Activated CD8-positive, alpha-beta T cell treated with anti-CD3 and anti-CD28 coated beads for 36 hours (primary cell): ENCODE data around the gene USP10. TPM values are rescaled to one million over a fixed set of nuclear protein-coding genes. Genes with fewer than 3 reads are reported as not detected.

Experiments used
- ATAC-seq: fragments of 200-7000 bp; cut with Tn5 transposase; one replicate; pipeline ENCODE4 v1.10.0; 2021; ENCODE audit warnings: mild to moderate bottlenecking, moderate library complexity
- CTCF ChIA-PET: fragments of 350-600 bp; sonication (Branson Sonifier 250); formaldehyde crosslinking; loops from one replicate; lab custom pipeline; 2021; ENCODE audit warnings: antibody characterized with exemption; lab: Charles Lee
- POLR2A ChIA-PET: fragments of 350-600 bp; sonication (Branson Sonifier 250); formaldehyde crosslinking; loops from one replicate; lab custom pipeline; 2021; ENCODE audit warnings: antibody characterized with exemption; lab: Charles Lee
- DNase-seq: peaks from one replicate; pipeline ENCODE4 v3.0.0-alpha.2; 2020
- H3K27ac Mint-ChIP-seq: one replicate; pipeline ENCODE4 v1.8.0; 2021; ENCODE audit warnings: mild to moderate bottlenecking, mixed read lengths
- H3K27me3 Mint-ChIP-seq: one replicate; pipeline ENCODE4 v1.8.0; 2021; ENCODE audit warnings: mixed read lengths
- H3K36me3 Mint-ChIP-seq: one replicate; pipeline ENCODE4 v1.8.0; 2021; ENCODE audit warnings: low read depth, mixed read lengths
- H3K4me1 Mint-ChIP-seq: one replicate; pipeline ENCODE4 v1.8.0; 2021; ENCODE audit warnings: low read depth, mixed read lengths
- H3K4me3 Mint-ChIP-seq: one replicate; pipeline ENCODE4 v1.8.0; 2021; ENCODE audit warnings: mild to moderate bottlenecking, moderate library complexity, mixed read lengths
- H3K9me3 Mint-ChIP-seq: one replicate; pipeline ENCODE4 v1.8.0; 2021; ENCODE audit warnings: mixed read lengths
- intact Hi-C: fragments of 100-400 bp; cut with micrococcal nuclease; formaldehyde crosslinking; loops from one replicate; pipeline ENCODE4 v1.10.0; 2022
- total RNA-seq, 2 experiments: library from RNA; stranded (reverse); gene quantifications; one replicate each; pipeline ENCODE4 v1.2.3, GENCODE V29; 2021
- TF ChIP-seq, protein P1 (sequence below): fragments of 200-600 bp; IDR thresholded peaks from one replicate; pipeline ENCODE4 v1.8.0; 2022; ENCODE audit warnings: antibody characterized with exemption, mild to moderate bottlenecking

USP10 gene
- total RNA-seq, 2 experiments from 2014 or later: 116 TPM

DNA sequence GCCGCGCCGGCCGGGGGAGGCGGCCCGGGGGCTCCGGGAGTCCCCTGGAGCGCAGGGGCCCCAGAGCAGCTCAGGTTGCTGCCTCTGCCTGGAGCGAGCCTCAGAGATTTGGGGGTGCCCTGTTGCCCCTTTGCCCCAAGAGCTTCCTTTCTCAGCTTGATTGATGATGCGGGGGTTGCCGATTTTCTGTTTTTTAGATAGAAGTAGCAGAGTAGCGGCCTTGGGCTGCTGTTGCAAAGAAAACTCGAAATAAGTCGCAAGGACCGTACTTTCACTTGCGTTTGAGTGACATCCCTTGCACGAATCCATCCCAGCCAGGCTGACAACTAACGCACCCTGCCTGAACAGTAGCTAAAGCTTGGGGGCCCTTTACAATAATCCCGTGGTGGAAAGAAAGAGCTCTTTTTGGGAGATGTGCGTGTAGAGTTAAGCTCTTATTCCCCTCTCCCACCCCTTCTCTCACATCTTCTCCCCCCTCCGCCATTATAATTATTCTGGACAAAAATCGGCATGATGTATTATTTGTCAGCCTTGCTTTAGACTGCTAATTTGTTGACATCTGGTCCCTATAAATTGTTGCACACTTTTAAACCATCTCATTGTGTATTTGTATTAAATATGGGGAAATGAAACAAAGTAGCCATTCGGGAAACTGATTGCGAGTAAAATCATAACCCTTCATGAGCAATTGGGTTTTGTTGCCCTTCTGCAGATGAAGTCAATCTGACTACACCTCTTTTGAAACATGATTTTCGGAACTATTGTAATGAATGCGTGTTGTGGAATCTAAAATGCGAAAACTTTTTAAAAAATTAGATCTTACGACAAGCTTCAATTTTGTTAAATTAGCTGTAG, 873 bp downstream of the USP10 start:
- peak; percentile 57 for ATAC-seq
- H3K27me3 Mint-ChIP-seq: no peaks in the 10 kb centered on the region
- peak overlapping the region; percentile 98 for H3K4me3 Mint-ChIP-seq
- TF ChIP-seq, protein P1, sequence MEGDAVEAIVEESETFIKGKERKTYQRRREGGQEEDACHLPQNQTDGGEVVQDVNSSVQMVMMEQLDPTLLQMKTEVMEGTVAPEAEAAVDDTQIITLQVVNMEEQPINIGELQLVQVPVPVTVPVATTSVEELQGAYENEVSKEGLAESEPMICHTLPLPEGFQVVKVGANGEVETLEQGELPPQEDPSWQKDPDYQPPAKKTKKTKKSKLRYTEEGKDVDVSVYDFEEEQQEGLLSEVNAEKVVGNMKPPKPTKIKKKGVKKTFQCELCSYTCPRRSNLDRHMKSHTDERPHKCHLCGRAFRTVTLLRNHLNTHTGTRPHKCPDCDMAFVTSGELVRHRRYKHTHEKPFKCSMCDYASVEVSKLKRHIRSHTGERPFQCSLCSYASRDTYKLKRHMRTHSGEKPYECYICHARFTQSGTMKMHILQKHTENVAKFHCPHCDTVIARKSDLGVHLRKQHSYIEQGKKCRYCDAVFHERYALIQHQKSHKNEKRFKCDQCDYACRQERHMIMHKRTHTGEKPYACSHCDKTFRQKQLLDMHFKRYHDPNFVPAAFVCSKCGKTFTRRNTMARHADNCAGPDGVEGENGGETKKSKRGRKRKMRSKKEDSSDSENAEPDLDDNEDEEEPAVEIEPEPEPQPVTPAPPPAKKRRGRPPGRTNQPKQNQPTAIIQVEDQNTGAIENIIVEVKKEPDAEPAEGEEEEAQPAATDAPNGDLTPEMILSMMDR: no peak
- intact Hi-C loops: no loop called here
- POLR2A ChIA-PET: interaction anchor here (0.6 to 1.4 kb wide), 14 partner anchors 11 to 185 kb away, joined by 3 to 5 read pairs (median 3); partner anchors contain the start of gene KLHL36
- H3K9me3 Mint-ChIP-seq: no peaks in the 10 kb centered on the region
- CTCF ChIA-PET: interaction anchor here (0.6 to 2.6 kb wide), 15 partner anchors 10 to 386 kb away, joined by 3 to 38 read pairs (median 4); no protein-coding TSS in a partner anchor
- peak overlapping the region; percentile 96 for H3K27ac Mint-ChIP-seq
- H3K4me1 Mint-ChIP-seq: peaks cover 40% of the 10 kb centered on the region
- peaks cover 14% of the 10 kb centered on the region for H3K36me3 Mint-ChIP-seq
- peak; percentile 55 for DNase-seq

DNA sequence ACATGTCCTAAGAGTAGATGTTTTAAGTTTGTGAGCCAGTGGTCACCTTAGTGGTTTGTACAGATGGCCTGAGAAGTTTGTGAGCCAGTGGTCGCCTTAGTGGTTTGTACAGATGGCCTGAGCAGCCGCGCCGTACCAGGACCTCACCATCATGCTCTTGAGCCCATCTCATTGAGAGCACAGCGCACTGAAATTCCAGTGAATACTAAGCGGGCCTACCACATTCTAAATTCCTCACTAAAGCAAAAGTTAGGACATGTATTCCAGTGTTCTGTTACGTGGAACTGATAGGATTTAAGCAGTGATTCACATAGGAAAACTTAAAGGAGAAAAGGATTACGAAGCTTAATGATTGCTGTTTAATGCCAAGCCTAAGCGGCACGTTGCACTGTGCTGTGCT, 3.9 kb downstream of the USP10 start:
- DNase-seq (no peak), ATAC-seq (no peak)
- ChIA-PET CTCF (interaction anchor here (1.1 to 2.1 kb wide), 6 partner anchors 19 to 267 kb away, joined by 3 to 11 read pairs (median 5); no protein-coding TSS in a partner anchor), POLR2A (interaction anchor here (0.8 to 1.6 kb wide), 6 partner anchors 10 to 184 kb away, joined by 3 to 11 read pairs (median 4); no protein-coding TSS in a partner anchor)
- Mint-ChIP-seq H3K4me1 (peaks cover 49% of the 10 kb centered on the region), H3K9me3 (no peaks in the 10 kb centered on the region), H3K4me3 (no peak overlapping the region), H3K36me3 (peaks cover 18% of the 10 kb centered on the region), H3K27me3 (no peaks in the 10 kb centered on the region), H3K27ac (no peak overlapping the region)
- TF ChIP-seq, protein P1: no peak
- intact Hi-C loops: no loop called here

DNA sequence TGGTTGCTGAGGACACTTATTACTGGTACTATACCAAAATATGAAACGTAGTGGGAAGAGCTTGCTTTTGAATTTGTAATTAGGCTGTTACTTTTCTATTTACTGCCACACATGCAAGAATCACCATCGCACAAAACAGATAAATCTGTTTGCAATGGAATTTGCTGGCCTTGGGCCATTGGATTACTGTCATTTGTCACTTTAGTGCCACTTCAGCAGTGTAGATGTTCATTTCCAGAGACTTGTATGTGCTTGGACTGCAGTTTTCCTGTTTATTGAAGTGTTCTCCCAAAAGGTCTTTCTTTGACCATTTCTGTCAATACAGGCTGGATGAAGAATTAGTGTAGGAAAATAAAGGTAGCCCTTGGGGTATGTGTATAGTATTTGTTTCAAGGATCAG, 4.5 kb downstream of the USP10 start:
- no peak for DNase-seq
- Mint-ChIP-seq H3K4me3 (no peak overlapping the region), H3K27ac (no peak overlapping the region), H3K4me1 (peaks cover 50% of the 10 kb centered on the region), H3K27me3 (no peaks in the 10 kb centered on the region), H3K9me3 (no peaks in the 10 kb centered on the region), H3K36me3 (peaks cover 20% of the 10 kb centered on the region)
- intact Hi-C loops: no loop called here
- ChIA-PET POLR2A (interaction anchor here (1.0 to 1.6 kb wide), 4 partner anchors 10 to 184 kb away, joined by 3 to 11 read pairs (median 6); no protein-coding TSS in a partner anchor), CTCF (interaction anchor here (1.1 to 2.1 kb wide), 4 partner anchors 22 to 34 kb away, joined by 3 to 11 read pairs (median 7); no protein-coding TSS in a partner anchor)
- TF ChIP-seq, protein P1: no peak
- no peak for ATAC-seq

DNA sequence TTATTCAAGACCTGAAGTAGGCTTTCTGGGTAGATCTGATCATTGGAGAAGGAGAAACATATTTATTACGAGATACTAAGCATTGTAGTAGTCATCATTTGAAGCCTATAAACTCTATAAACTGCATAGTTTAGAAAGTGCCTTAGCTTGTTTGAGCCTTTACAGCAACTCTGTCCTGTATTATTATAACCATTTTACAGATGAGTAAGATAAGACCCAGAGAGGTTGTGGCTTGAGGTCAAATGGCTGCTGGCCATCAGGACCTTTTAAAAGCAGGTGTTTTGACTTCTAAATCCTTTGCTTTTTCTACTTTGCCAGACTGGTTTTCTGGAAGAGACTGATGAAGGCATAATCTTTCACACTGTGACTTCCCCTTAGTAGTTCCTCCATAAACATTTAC, 7.1 kb downstream of the USP10 start:
- no peaks in the 10 kb centered on the region for H3K9me3 Mint-ChIP-seq
- H3K27ac Mint-ChIP-seq: no peak overlapping the region
- DNase-seq (no peak), ATAC-seq (no peak)
- POLR2A ChIA-PET: no interaction called here
- peaks cover 63% of the 10 kb centered on the region for H3K4me1 Mint-ChIP-seq
- CTCF ChIA-PET: interaction anchor here (2.0 kb wide), 1 partner anchor 19 kb away, joined by 10 read pairs; no protein-coding TSS in a partner anchor
- peaks cover 13% of the 10 kb centered on the region for H3K36me3 Mint-ChIP-seq
- no peaks in the 10 kb centered on the region for H3K27me3 Mint-ChIP-seq
- TF ChIP-seq, protein P1: no peak
- H3K4me3 Mint-ChIP-seq: no peak overlapping the region
- intact Hi-C loops: no loop called here
